H1 (cell line): ENCODE results near the gene BABAM2. TPM values are rescaled to one million over a fixed set of nuclear protein-coding genes. Genes with fewer than 3 reads are reported as not detected.

Source experiments
- CTCF ChIA-PET: fragments of 300-600 bp; sonication (Branson Sonifier 250); formaldehyde crosslinking; loops from one replicate; lab custom pipeline; 2021; ENCODE audit not compliant: partially characterized antibody; lab: Charles Lee
- POLR2A ChIA-PET: fragments of 300-600 bp; sonication (Branson Sonifier 250); formaldehyde crosslinking; loops from one replicate; lab custom pipeline; 2021; ENCODE audit warnings: inconsistent platforms; ENCODE audit not compliant: partially characterized antibody; lab: Charles Lee
- DNase-seq, 2 experiments: peaks; one replicate each; pipeline versions ENCODE4 v3.0.0 to v3.0.0-alpha.2; 2010 to 2022; ENCODE audit warnings: low spot score in 2 of 2, low read depth in 1 of 2, mixed read lengths in 1 of 2
- FAIRE-seq: peaks from 2 replicates; lab custom pipeline; 2011; peaks lifted over from hg19 to GRCh38; lab: Jason Lieb, UNC
- H2AFZ ChIP-seq: 2 replicates; pipeline ENCODE4 v1.8.1; 2012; ENCODE audit warnings: low read length, inconsistent platforms
- H2AK5ac ChIP-seq: 2 replicates; pipeline ENCODE4 v1.6.1; 2013; ENCODE audit warnings: low read depth, low read length
- H2BK120ac ChIP-seq: replicated peaks from 2 replicates; pipeline ENCODE3; 2013; ENCODE audit warnings: low read depth, low read length, inconsistent platforms
- H2BK12ac ChIP-seq: 2 replicates; pipeline ENCODE4 v1.6.1; 2013; ENCODE audit warnings: low read depth, low read length
- H2BK15ac ChIP-seq: 2 replicates; pipeline ENCODE4 v1.6.1; 2013; ENCODE audit warnings: low read length
- H2BK20ac ChIP-seq: 2 replicates; pipeline ENCODE4 v1.6.1; 2013; ENCODE audit warnings: low read length
- H2BK5ac ChIP-seq: 2 replicates; pipeline ENCODE4 v1.6.1; 2013; ENCODE audit warnings: low read depth, low read length
- H3K14ac ChIP-seq: 2 replicates; pipeline ENCODE4 v1.6.1; 2013; ENCODE audit warnings: inconsistent platforms; ENCODE audit not compliant: insufficient read length
- H3K18ac ChIP-seq: 2 replicates; pipeline ENCODE4 v1.6.1; 2013; ENCODE audit warnings: low read length; ENCODE audit errors: extremely low read depth
- H3K23ac ChIP-seq: 2 replicates; pipeline ENCODE4 v1.6.1; 2013; ENCODE audit warnings: inconsistent platforms; ENCODE audit not compliant: insufficient read length
- H3K23me2 ChIP-seq: 2 replicates; pipeline ENCODE4 v1.6.1; 2013; ENCODE audit warnings: low read depth, low read length
- H3K27ac ChIP-seq: 2 replicates; pipeline ENCODE4 v1.6.1; 2011; ENCODE audit warnings: low read depth, low read length, inconsistent platforms
- H3K27me3 ChIP-seq, 4 experiments: replicated peaks in 1 of 4; 1 replicate in 1 of 4; 2 replicates in 3 of 4; pipeline versions ENCODE4 v1.6.1 to v1.8.1; 2011 to 2013; ENCODE audit warnings: low read length in 3 of 4, mild to moderate bottlenecking in 3 of 4, inconsistent platforms in 2 of 4, mixed read lengths in 2 of 4, moderate library complexity in 1 of 4; ENCODE audit not compliant: control insufficient read depth in 3 of 4, insufficient read depth in 3 of 4; ENCODE audit errors: extremely low read depth in 1 of 4
- H3K36me3 ChIP-seq, 4 experiments: 2 replicates each; pipeline versions ENCODE4 v1.6.1 to v1.8.1; 2011 to 2013; ENCODE audit warnings: mild to moderate bottlenecking in 4 of 4, low read length in 3 of 4, moderate library complexity in 2 of 4, control low read depth in 1 of 4, inconsistent platforms in 1 of 4; ENCODE audit not compliant: insufficient read depth in 4 of 4, control insufficient read depth in 2 of 4
- H3K4ac ChIP-seq: replicated peaks from 2 replicates; pipeline ENCODE3; 2013; ENCODE audit warnings: low read length, low read depth, mixed read lengths, inconsistent platforms; ENCODE audit not compliant: insufficient read length
- H3K4me1 ChIP-seq, 4 experiments: replicated peaks in 1 of 4; 1 replicate in 1 of 4; 2 replicates in 3 of 4; pipeline versions ENCODE4 v1.6.1 to v1.8.1; 2011 to 2013; ENCODE audit warnings: low read length in 3 of 4, inconsistent platforms in 2 of 4, mixed read lengths in 1 of 4; ENCODE audit not compliant: insufficient read depth in 4 of 4, control insufficient read depth in 3 of 4
- H3K4me2 ChIP-seq, 2 experiments: 2 replicates each; pipeline versions ENCODE4 v1.6.1 to v1.8.1; 2011 to 2013; ENCODE audit warnings: low read depth in 2 of 2, low read length in 2 of 2, control low read depth in 1 of 2, inconsistent platforms in 1 of 2, mild to moderate bottlenecking in 1 of 2; ENCODE audit not compliant: insufficient read depth in 1 of 2
- H3K4me3 ChIP-seq, 4 experiments: fragments of 200-600, 300-600 bp in 1 of 4; sonication (generic), shearing (Covaris generic), sonication (Bioruptor Twin) in 1 of 4; 2 replicates each; pipeline versions ENCODE4 v1.5.1 to v1.8.1; 2011 to 2016; ENCODE audit warnings: low read length in 4 of 4, low read depth in 3 of 4, control low read depth in 2 of 4, inconsistent platforms in 2 of 4, mild to moderate bottlenecking in 2 of 4, mixed read lengths in 1 of 4, moderate library complexity in 1 of 4; ENCODE audit not compliant: insufficient read depth in 2 of 4; ENCODE audit errors: extremely low read depth in 1 of 4
- H3K56ac ChIP-seq: replicated peaks from 2 replicates; pipeline ENCODE3; 2013; ENCODE audit warnings: low read depth, mild to moderate bottlenecking, mixed read lengths, low read length, inconsistent platforms; ENCODE audit not compliant: insufficient read length
- H3K79me1 ChIP-seq: 2 replicates; pipeline ENCODE4 v1.6.1; 2013; ENCODE audit warnings: low read depth, low read length, control low read depth
- H3K79me2 ChIP-seq, 2 experiments: 2 replicates each; pipeline versions ENCODE4 v1.6.1 to v1.8.1; 2012 to 2013; ENCODE audit warnings: low read length in 2 of 2, mild to moderate bottlenecking in 2 of 2, inconsistent platforms in 1 of 2; ENCODE audit not compliant: insufficient read depth in 2 of 2, control insufficient read depth in 1 of 2
- H3K9ac ChIP-seq, 4 experiments: replicated peaks in 1 of 4; 1 replicate in 1 of 4; 2 replicates in 3 of 4; pipeline versions ENCODE4 v1.6.1 to v1.8.1; 2011 to 2013; ENCODE audit warnings: low read depth in 3 of 4, low read length in 3 of 4, control low read depth in 2 of 4, mild to moderate bottlenecking in 2 of 4, moderate library complexity in 2 of 4, inconsistent platforms in 1 of 4; ENCODE audit errors: extremely low read depth in 1 of 4
- H3K9me3 ChIP-seq, 2 experiments: 2 replicates each; pipeline versions ENCODE4 v1.6.1 to v1.8.1; 2012 to 2013; ENCODE audit warnings: mild to moderate bottlenecking in 2 of 2, moderate library complexity in 2 of 2, control low read depth in 1 of 2, inconsistent platforms in 1 of 2, low read depth in 1 of 2, low read length in 1 of 2, mixed read lengths in 1 of 2; ENCODE audit not compliant: insufficient read depth in 2 of 2
- H4K20me1 ChIP-seq, 2 experiments: replicated peaks in 1 of 2; 2 replicates each; pipeline versions ENCODE3 to v1.8.1; 2011 to 2013; ENCODE audit warnings: inconsistent platforms in 2 of 2, low read length in 2 of 2, mild to moderate bottlenecking in 1 of 2; ENCODE audit not compliant: insufficient read depth in 2 of 2, control insufficient read depth in 1 of 2
- H4K5ac ChIP-seq: 2 replicates; pipeline ENCODE4 v1.6.1; 2013; ENCODE audit warnings: low read length, low read depth, mixed read lengths, inconsistent platforms; ENCODE audit not compliant: insufficient read length
- H4K8ac ChIP-seq: 2 replicates; pipeline ENCODE4 v1.8.0; 2013; ENCODE audit warnings: mild to moderate bottlenecking, moderate library complexity, low read length, inconsistent platforms; ENCODE audit not compliant: insufficient read depth; ENCODE audit errors: extremely low read depth
- H4K91ac ChIP-seq: replicated peaks from 2 replicates; pipeline ENCODE3; 2013; ENCODE audit warnings: low read length, mixed read lengths, inconsistent platforms; ENCODE audit not compliant: insufficient read length
- CREB1 ChIP-seq: IDR thresholded peaks from 2 replicates; pipeline ENCODE4 v1.6.1; 2012; ENCODE audit warnings: inconsistent platforms
- SP2 ChIP-seq: IDR thresholded peaks from 2 replicates; pipeline ENCODE4 v1.6.1; 2012; ENCODE audit warnings: mild to moderate bottlenecking, low read length, inconsistent platforms
- WGBS, 2 experiments: shearing (Covaris generic) in 1 of 2; methylation state at CpG; one replicate each; pipeline versions ENCODE4 v1.1.6 to v1.1.7; 2013 to 2015; ENCODE audit warnings: low lambda C conversion rate in 2 of 2, mixed read lengths in 2 of 2, inconsistent platforms in 1 of 2, low coverage in 1 of 2, missing lambda C conversion rate in 1 of 2; ENCODE audit not compliant: insufficient replicate concordance in 2 of 2, insufficient coverage in 1 of 2, insufficient read length in 1 of 2; ENCODE audit errors: extremely low coverage in 1 of 2, missing lambda C conversion rate in 1 of 2; 5-methylcytosine and 5-hydroxymethylcytosine counted together
- polyA plus RNA-seq, 7 experiments: library from polyadenylated mRNA; depleted of rRNA in 3 of 7; stranded (reverse) in 5 of 7; unstranded in 2 of 7; fragments of >200 nt in 5 of 7; fragments of 200-250 nt in 2 of 7; gene quantifications; 1 replicate in 5 of 7; 2 replicates in 1 of 7; 4 replicates in 1 of 7; pipeline versions ENCODE4 v1.2.1 to v1.2.3, GENCODE V29; 2011 to 2013; ENCODE audit warnings: missing spikeins in 2 of 7, mixed read lengths in 2 of 7
- total RNA-seq: library from RNA; stranded (reverse); fragmentation: NEBNext Ultra II Directional; extraction: Animal tissue kit (Norgen Biotek cat#: 25700); gene quantifications from 2 replicates; pipeline ENCODE4 v1.2.1, GENCODE V29; 2021
- TF ChIP-seq, protein P1 (sequence below), 3 experiments: IDR thresholded peaks; 1 replicate in 2 of 3; 2 replicates in 1 of 3; pipeline versions ENCODE4 v1.5.1 to v1.6.1; 2011; ENCODE audit warnings: low read length in 3 of 3, mild to moderate bottlenecking in 3 of 3, inconsistent platforms in 2 of 3, low read depth in 1 of 3, moderate library complexity in 1 of 3; ENCODE audit not compliant: insufficient read depth in 1 of 3; ENCODE audit errors: control extremely low read depth in 1 of 3

The BABAM2 gene
- total and polyA plus RNA-seq, 2 of the 8 experiments (the other 6 are each of a cell fraction or from before 2014, with no cell fraction given), result 15.8 to 20.9 TPM

DNA sequence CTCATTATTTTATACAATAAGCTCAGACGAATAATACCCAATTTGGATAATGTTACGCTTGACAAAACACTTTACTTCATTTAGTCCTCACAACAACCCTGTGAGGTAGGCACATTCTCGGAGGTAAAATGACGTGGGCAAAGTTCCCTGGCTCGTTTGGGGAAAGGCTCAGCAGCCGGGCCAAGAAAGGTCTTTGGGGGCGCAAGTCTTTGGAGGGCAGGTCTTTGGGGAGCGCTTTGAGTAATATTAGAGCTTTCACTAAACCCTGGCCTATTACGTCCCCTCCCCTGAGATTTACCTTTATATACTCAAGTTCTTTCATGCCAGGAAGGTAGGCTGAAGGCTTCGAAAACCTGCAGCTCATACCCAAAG lies 769 bp upstream of the BABAM2 start:
- Histone ChIP-seq H3K14ac (no peak overlapping the region), H3K27ac (no peak overlapping the region), H2AK5ac (no peak overlapping the region), H4K91ac (no peak overlapping the region), H4K5ac (no peak overlapping the region), H3K9me3 (no peaks in the 10 kb centered on the region), H3K27me3 (no peaks in the 10 kb centered on the region), H2BK12ac (no peak overlapping the region), H3K23ac (no peak overlapping the region), H2BK15ac (no peak overlapping the region), H2AFZ (peak overlapping the region; percentile 99), H3K4ac (no peak overlapping the region), H3K79me1 (no peaks in the 10 kb centered on the region), H3K4me1 (no peaks in the 10 kb centered on the region), H4K20me1 (no peaks in the 10 kb centered on the region), H2BK120ac (no peak overlapping the region), H3K18ac (no peak overlapping the region), H3K56ac (no peak overlapping the region), H3K4me3 (peak overlapping the region; percentile 70 to 88 (median 78)), H3K23me2 (peaks cover 6% of the 10 kb centered on the region), H3K36me3 (no peaks in the 10 kb centered on the region), H2BK5ac (0 out of 2 replicates have a peak overlapping the region, but pooled peaks have one; percentile 99), H3K4me2 (peak overlapping the region; percentile 66 to 94), H4K8ac (no peak overlapping the region), H3K9ac (peak overlapping the region in 1 of 4 experiments; percentile 94; a peak in 2 of 7 replicates), H2BK20ac (no peak overlapping the region), H3K79me2 (0 out of 4 replicates have a peak, but pooled peaks cover 0 to 3% of the 10 kb centered on the region in 2 experiments)
- ChIA-PET POLR2A (interaction anchor here (1.1 kb wide), 1 partner anchor 501 kb away, joined by 3 read pairs; no protein-coding TSS in a partner anchor), CTCF (no interaction called here)
- WGBS, 2 experiments, result 10% methylated on average over 10 of the region's 10 CpGs; no CpG with 5 or more reads in 1 of the 2 experiments
- DNase-seq (no peak), FAIRE-seq (no peak)
- TF ChIP-seq, protein P1, sequence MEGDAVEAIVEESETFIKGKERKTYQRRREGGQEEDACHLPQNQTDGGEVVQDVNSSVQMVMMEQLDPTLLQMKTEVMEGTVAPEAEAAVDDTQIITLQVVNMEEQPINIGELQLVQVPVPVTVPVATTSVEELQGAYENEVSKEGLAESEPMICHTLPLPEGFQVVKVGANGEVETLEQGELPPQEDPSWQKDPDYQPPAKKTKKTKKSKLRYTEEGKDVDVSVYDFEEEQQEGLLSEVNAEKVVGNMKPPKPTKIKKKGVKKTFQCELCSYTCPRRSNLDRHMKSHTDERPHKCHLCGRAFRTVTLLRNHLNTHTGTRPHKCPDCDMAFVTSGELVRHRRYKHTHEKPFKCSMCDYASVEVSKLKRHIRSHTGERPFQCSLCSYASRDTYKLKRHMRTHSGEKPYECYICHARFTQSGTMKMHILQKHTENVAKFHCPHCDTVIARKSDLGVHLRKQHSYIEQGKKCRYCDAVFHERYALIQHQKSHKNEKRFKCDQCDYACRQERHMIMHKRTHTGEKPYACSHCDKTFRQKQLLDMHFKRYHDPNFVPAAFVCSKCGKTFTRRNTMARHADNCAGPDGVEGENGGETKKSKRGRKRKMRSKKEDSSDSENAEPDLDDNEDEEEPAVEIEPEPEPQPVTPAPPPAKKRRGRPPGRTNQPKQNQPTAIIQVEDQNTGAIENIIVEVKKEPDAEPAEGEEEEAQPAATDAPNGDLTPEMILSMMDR (IDR thresholded peaks at IDR 0.05; ENCODE audit: control extremely low read depth in 1 of 3, insufficient read depth in 1 of 3, low read depth in 1 of 3, low read length in 3 of 3), result peak in 1 of 3 experiments; percentile 6; a peak in 1 of 4 replicates
- TF ChIP-seq CREB1, result 0 out of 2 replicates have a peak, but pooled peaks have one; percentile 20
- TF ChIP-seq SP2, result no peak
